Endometrial microvascular endothelial cells (primary cell): ENCODE data around the gene ILKAP. TPM values are rescaled to one million over a fixed set of nuclear protein-coding genes. Genes with fewer than 3 reads are reported as not detected.

Source experiments
- in situ Hi-C: cut with HindIII; loops from 2 replicates; pipeline ENCODE4 v1.10.0; 2017; ENCODE audit warnings: low sequenced_read_pairs, low pct_unique_long_range_greater_than_20kb; ENCODE audit errors: inconsistent ontology term
- total RNA-seq: library from RNA; depleted of rRNA; stranded (reverse); fragments of >200 nt; gene quantifications from one replicate; pipeline ENCODE4 v1.2.3, GENCODE V29; 2015; ENCODE audit errors: inconsistent ontology term

Gene ILKAP
- total RNA-seq, 1 donor from 2014 or later = 24.2 TPM

GRCh38 chr2:238143239-238143951, 60.1 kb downstream of the ILKAP start:
- in situ Hi-C loops = no loop called here

- in situ Hi-C loops = no loop called here
Observed at GRCh38 chr2:238142382-238143205, 60.9 kb downstream of the ILKAP start.

GRCh38 chr2:238141541-238142318, 61.8 kb downstream of the ILKAP start:
- in situ Hi-C loops = no loop called here

DNA sequence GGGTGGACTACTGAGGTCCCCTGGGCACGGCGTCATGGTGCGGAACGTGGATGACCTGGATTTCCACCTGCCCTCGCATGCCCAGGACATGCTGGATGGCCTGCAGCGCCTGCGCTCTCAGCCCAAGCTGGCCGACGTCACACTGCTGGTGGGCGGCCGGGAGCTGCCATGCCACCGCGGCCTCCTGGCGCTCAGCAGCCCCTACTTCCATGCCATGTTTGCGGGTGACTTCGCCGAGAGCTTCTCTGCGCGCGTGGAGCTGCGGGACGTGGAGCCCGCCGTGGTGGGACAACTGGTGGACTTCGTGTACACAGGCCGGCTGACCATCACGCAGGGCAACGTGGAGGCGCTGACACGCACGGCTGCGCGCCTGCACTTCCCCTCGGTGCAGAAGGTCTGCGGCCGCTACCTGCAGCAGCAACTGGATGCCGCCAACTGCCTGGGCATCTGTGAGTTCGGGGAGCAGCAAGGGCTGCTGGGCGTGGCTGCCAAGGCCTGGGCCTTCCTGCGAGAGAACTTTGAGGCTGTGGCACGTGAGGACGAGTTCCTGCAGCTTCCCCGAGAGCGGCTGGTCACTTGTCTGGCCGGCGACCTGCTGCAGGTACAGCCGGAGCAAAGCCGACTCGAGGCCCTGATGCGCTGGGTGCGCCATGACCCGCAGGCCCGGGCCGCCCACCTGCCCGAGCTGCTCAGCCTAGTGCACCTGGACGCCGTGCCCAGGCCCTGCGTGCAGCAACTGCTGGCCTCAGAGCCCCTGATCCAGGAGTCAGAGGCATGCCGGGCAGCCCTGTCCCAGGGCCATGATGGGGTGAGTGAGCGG, 62.6 kb downstream of the ILKAP start:
- in situ Hi-C loops = no loop called here

DNA sequence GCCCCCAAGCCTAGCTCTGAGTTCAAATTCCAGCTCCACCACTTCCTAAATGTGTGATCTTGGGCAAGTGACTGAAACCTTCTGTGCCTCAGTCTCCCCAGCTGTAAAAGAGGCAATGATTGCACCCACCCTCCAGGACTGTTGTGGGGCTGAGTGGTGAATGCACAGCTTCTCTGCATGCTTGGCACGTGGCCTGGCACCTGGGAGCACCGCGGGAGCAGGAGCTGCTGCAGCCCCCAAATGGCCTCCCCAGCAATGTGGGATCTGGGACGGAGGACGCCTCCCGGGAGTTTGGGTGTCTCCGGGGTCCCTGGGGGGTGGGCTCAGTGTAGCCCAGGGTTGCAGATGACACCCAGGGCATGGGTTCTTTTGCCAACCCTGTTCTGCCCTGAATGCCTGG, 63.5 kb downstream of the ILKAP start:
- in situ Hi-C loops = no loop called here

GRCh38 chr2:238139196-238140039, 64.1 kb downstream of the ILKAP start:
- in situ Hi-C loops = no loop called here

- in situ Hi-C loops = no loop called here
Observed at GRCh38 chr2:238138331-238139195, 64.9 kb downstream of the ILKAP start, which contains the start of gene KLHL30. TSS of gene KLHL30 (plus strand) at chr2:238138668. CDS start at chr2:238140755, 2,087 bp downstream.

DNA sequence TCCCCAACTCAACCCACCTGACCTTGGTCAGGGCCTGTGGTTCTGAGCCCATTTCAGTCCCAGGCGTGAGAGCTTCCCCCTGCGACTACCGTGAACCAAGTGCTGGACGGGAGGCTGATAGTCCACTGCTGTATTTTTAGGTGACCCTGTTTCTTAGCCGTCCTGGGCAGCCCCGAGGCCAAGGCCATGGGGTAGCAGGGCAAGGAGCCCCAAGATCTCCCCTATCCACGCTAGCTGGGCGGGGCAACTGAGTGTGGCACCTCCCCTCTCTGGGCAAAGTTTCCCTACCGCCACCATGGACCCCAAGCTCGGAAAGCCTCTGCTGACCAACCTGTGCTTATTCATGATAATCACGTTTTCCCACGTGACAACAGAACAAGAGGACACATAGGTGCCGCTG, 65.6 kb downstream of the ILKAP start:
- in situ Hi-C loops = no loop called here

DNA sequence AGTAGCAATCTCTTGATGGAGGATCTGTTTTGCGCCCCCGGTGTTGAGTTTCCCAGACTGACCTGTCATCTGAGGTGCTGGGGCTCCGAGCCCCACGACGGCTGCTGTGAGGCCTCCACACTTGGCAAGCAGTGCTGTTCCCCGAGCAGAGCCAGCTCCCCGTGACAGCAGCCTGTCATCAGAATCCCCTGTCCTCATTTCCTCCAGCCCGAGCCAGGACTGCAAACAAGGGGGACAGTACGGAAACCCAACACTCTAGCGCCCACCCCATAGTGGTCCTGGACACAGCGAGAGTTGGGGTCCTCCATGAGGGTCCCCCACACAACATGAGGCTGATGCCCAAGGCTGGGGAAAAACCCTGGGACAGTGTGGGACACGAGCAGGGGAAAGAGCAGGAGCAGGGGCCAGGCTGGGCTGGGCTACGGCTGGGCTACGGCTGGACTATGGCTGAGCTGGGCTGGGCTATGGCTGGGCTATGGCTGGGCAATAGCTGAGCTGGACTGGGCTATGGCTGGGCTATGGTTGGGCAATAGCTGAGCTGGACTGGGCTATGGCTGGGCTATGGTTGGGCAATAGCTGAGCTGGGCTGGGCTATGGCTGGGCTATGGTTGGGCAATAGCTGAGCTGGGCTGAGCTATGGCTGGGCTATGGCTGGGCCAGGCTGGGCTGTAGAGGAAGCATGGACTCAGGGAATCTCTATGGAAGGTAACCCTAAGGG, 66.5 kb downstream of the ILKAP start:
- in situ Hi-C loops = no loop called here

- in situ Hi-C loops = no loop called here
Observed at GRCh38 chr2:238135601-238136150, 67.8 kb downstream of the ILKAP start.

DNA sequence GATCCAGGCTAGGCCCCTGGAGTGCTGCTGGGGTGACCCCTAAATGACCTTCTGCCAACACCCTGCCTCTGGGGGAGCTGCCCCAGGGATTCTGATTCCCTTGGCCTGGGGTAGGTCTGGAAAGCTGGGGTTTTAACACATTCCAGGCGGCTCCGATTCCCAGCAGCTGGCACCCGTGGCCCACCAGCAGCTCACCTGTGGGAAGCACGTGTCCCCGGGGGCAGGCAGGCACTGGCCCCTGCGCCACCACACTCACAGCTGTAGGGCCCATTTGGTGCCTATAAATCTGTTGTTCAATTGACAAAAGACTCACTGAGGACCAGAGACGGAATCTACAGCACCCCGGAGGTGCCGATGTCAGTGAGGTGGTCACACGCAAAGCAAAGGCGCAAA, 69.1 kb downstream of the ILKAP start:
- in situ Hi-C loops = no loop called here

- in situ Hi-C loops = no loop called here
Observed at GRCh38 chr2:238133499-238134392, 69.7 kb downstream of the ILKAP start.

- in situ Hi-C loops = no loop called here
Observed at GRCh38 chr2:238132463-238133450, 70.7 kb downstream of the ILKAP start.
